OCI-LY1 (cell line): ENCODE results near the gene RTP5.

Source experiments
- EZH2 ChIP-seq: fragments of 200-600 bp; sonication (generic), shearing (Covaris generic); IDR thresholded peaks from 2 replicates; pipeline ENCODE4 v1.8.0; 2017; ENCODE audit warnings: borderline replicate concordance, mixed run types, mild to moderate bottlenecking, antibody characterized with exemption, low read length, moderate library complexity, mixed read lengths
- TF ChIP-seq, protein P1 (sequence below): fragments of 200-600 bp; sonication (generic), shearing (Covaris generic); IDR thresholded peaks from 2 replicates; pipeline ENCODE4 v1.5.1; 2017; ENCODE audit warnings: mild to moderate bottlenecking, antibody characterized with exemption, low read length, moderate library complexity, mixed read lengths

DNA sequence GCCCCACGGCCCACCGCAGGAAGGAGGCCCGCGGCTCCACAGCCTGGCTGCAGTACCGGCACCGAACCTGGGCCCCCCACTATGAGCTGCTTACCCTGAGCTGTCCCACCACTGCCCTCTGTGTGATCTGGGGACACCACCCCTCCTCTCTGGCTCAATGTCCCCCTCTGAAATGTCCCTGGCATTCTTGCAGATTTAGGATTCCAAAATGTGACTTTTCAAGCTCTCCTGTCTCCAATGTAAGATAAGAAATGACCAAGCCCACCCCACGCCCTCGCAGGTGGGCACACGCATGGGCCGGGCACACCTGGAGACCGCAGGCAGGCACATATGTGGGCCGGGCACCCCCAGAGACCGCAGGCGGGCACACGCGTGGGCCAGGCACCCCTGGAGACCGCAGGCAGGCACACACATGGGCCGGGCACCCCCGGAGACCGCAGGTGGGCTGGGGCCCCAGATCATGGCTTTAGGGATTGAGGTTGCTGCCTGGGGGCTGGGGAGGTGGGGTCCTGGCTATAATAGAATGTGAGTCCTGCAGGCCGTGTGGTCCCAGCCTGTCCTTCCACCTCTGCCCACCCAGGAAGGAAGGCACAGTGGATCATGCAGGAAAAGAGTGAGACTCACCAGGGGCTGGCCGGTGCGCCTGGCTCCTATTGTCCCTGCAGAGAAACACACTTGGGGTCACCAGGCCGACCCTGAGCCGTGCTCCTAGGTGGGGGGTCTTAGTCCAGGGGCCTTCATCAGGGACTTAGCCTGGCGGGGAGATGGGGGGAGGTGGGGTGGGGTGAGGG lies 18.0 kb upstream of the RTP5 start:
- TF ChIP-seq EZH2, result no peak
- TF ChIP-seq, protein P1, sequence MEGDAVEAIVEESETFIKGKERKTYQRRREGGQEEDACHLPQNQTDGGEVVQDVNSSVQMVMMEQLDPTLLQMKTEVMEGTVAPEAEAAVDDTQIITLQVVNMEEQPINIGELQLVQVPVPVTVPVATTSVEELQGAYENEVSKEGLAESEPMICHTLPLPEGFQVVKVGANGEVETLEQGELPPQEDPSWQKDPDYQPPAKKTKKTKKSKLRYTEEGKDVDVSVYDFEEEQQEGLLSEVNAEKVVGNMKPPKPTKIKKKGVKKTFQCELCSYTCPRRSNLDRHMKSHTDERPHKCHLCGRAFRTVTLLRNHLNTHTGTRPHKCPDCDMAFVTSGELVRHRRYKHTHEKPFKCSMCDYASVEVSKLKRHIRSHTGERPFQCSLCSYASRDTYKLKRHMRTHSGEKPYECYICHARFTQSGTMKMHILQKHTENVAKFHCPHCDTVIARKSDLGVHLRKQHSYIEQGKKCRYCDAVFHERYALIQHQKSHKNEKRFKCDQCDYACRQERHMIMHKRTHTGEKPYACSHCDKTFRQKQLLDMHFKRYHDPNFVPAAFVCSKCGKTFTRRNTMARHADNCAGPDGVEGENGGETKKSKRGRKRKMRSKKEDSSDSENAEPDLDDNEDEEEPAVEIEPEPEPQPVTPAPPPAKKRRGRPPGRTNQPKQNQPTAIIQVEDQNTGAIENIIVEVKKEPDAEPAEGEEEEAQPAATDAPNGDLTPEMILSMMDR, result no peak
